Left lung (tissue), 10 donors: Measurements from ENCODE around the gene SWAP70. TPM values are rescaled to one million over a fixed set of nuclear protein-coding genes. Genes with fewer than 3 reads are reported as not detected.

Source experiments
- ATAC-seq: fragments of 200-7000 bp; cut with Tn5 transposase; one replicate; pipeline ENCODE4 v1.9.1; 2020; ENCODE audit warnings: moderate library complexity
- DNase-seq, 4 donors: peaks; one replicate each; pipeline ENCODE4 v3.0.0-alpha.2; 2013 to 2020
- H3K27ac ChIP-seq, 2 donors: fragments of 200-600 bp; sonication (generic) in 1 of 2; one replicate each; pipeline versions ENCODE4 v1.5.0 to v1.8.0; 2020 to 2021
- H3K27me3 ChIP-seq, 2 donors: fragments of 200-600 bp; sonication (generic) in 1 of 2; one replicate each; pipeline versions ENCODE4 v1.5.0 to v1.8.0; 2020 to 2021
- H3K36me3 ChIP-seq, 2 donors: fragments of 200-600 bp; sonication (generic) in 1 of 2; one replicate each; pipeline versions ENCODE4 v1.5.0 to v1.8.0; 2020 to 2021
- H3K4me1 ChIP-seq, 2 donors: fragments of 200-600 bp; one replicate each; pipeline ENCODE4 v1.8.0; 2021
- H3K4me3 ChIP-seq, 2 donors: fragments of 200-600 bp; sonication (generic) in 1 of 2; one replicate each; pipeline versions ENCODE4 v1.5.0 to v1.8.0; 2020 to 2021; ENCODE audit warnings: mild to moderate bottlenecking in 1 of 2
- H3K9me3 ChIP-seq, 2 donors: fragments of 200-600 bp; sonication (generic) in 1 of 2; one replicate each; pipeline versions ENCODE4 v1.5.0 to v1.8.0; 2020 to 2021
- CTCF ChIP-seq, 2 donors: fragments of 200-600 bp; sonication (generic) in 1 of 2; IDR thresholded peaks; one replicate each; pipeline versions ENCODE4 v1.5.0 to v1.8.0; 2021; ENCODE audit warnings: antibody characterized with exemption in 2 of 2
- intact Hi-C, 2 donors: fragments of 100-400 bp; cut with DNase I; formaldehyde crosslinking; loops; one replicate each; pipeline versions ENCODE4 v1.11.2 to v1.14.2; 2022
- polyA plus RNA-seq, 6 donors: library from polyadenylated mRNA; unstranded; fragments of 120-200 nt; gene quantifications; one replicate each; pipeline ENCODE4 v1.2.1, GENCODE V29; 2013; ENCODE audit not compliant: insufficient read length in 6 of 6
- total RNA-seq, 2 donors: library from RNA; stranded (reverse); fragmentation: NEBNext Ultra II Directional; extraction: Animal tissue kit (Norgen Biotek cat#: 25700); gene quantifications; one replicate each; pipeline ENCODE4 v1.2.1, GENCODE V29; 2021
- donor health status: DM: no; HTN: yes; CAD: no.
- donor health status: DM: no; HTN: no; CAD: no.

The SWAP70 gene
- total and polyA plus RNA-seq, 8 donors, result 20.5 to 50.8 (median 26.1) TPM

DNA sequence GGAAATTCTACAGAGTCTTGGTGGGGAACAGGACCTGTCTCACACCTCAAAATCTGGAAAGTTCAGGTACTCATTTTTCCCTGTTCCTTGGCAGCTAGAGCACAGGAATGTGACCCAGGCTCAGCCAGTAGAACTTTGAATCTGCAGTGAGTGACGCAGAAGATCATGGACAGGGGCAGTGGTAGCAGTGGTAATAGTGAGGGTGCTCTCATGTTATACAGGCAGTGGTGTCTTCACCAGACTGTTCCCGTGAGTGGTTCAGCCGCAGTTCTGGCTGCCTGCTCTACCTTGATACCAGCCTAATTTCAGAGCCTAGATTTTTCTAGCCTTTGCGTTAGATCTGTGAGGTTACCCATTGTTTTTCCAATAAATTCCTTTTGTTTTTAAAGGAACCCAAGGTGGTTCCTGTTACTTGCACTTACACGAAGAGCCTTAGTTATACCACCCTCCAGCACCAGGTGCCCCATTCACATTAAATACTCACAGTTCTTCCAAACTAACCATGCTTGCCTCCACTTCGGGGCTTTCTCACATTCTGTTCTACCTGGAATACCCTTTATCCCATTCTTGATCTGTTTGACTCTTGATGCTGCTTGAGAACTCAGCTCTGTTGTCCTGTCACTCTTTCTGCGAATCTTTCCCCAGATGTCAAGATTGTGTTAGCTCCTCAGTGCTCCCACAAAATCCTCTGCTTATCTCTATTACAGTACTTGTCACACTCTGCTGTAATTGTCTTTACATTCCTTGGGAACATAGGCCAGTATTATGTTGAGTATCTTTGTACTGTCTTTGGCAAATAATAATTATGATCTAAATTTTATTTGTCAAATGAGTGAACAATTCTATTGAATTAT is 47.8 kb downstream of the SWAP70 start:
- no peak for TF ChIP-seq CTCF (IDR thresholded peaks at IDR 0.05)
- DNase-seq (no peak), ATAC-seq (no peak)
- H3K4me3 ChIP-seq, result no peak overlapping the region
- peaks cover 0 to 35% of the 10 kb centered on the region in 2 donors for H3K4me1 ChIP-seq
- no peaks in the 10 kb centered on the region for H3K27me3 ChIP-seq
- no peak overlapping the region for H3K27ac ChIP-seq
- no peaks in the 10 kb centered on the region for H3K9me3 ChIP-seq
- peaks cover 0 to 11% of the 10 kb centered on the region in 2 donors for H3K36me3 ChIP-seq
- intact Hi-C loops, result no loop called here

DNA sequence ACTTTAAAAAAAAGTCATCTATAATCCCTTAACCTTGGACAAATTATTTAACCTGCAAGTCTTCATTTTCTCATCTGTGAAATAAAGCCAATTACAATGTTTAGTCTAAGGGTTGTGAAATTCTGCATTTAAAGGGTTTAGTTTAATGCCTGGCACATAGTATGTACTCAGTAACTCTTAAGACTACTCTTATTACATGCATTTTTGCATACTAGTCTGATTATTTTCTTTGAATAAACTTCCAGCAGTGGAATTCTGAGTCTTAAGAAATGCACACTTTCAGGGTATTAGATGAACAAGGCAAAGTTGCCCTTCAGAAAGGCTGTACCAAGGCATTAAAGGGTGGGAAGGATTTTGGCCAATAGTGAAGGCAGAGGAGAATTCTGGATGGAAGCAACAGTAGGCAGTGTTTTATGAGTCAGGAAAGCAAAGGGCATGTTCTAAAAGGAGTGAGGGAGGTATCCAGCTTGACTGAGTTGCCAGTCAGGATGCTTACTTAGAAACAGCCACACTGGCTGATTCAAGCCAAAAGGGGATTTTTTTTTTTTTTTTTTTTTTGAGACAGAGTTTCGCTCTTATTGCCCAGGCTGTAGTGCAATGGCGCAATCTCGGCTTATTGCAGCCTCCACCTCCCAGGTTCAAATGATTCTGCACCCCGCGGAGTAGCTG is 50.5 kb downstream of the SWAP70 start:
- TF ChIP-seq CTCF (IDR thresholded peaks at IDR 0.05), result no peak
- H3K4me3 ChIP-seq, result no peak overlapping the region
- DNase-seq, result no peak
- H3K4me1 ChIP-seq, result peaks cover 6 to 49% of the 10 kb centered on the region in 2 donors
- H3K27me3 ChIP-seq, result no peaks in the 10 kb centered on the region
- ATAC-seq, result no peak
- no peak overlapping the region for H3K27ac ChIP-seq
- intact Hi-C loops, result no loop called here
- peaks cover 0 to 11% of the 10 kb centered on the region in 2 donors for H3K36me3 ChIP-seq
- H3K9me3 ChIP-seq, result no peaks in the 10 kb centered on the region

- peak in 2 of 4 donors; percentile 26 to 42 for DNase-seq
- Histone ChIP-seq H3K27ac (peak overlapping the region; percentile 29 to 81), H3K27me3 (no peaks in the 10 kb centered on the region), H3K4me1 (peaks cover 16 to 54% of the 10 kb centered on the region in 2 donors), H3K4me3 (no peak overlapping the region), H3K36me3 (peaks cover 0 to 11% of the 10 kb centered on the region in 2 donors), H3K9me3 (no peaks in the 10 kb centered on the region)
- no peak for TF ChIP-seq CTCF (IDR thresholded peaks at IDR 0.05)
- intact Hi-C loops, result no loop called here
- peak; percentile 61 for ATAC-seq
Observed at GRCh38 chr11:9716275-9717039, 52.6 kb downstream of the SWAP70 start.

DNA sequence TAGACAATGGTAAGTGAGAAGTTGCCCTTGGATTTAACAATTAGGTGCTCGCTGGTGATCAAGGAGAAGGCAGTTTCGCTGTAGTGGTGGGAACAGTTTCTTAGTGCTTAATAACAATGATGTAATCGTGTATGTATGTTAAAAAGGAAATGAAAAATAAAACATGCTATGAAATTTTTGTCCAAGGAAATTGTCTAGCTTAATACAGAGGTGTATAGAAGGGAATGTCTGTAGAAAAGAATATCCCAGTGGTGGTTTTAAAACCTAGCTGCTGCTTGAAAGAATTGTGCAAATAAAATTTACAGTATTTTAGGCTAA is 53.1 kb downstream of the SWAP70 start:
- no peak for DNase-seq
- ATAC-seq, result no peak
- peak overlapping the region; percentile 29 to 81 for H3K27ac ChIP-seq

More for the DNA sequence above, 53.1 kb downstream of the SWAP70 start:
- no peaks in the 10 kb centered on the region for H3K27me3 ChIP-seq
- no peak overlapping the region for H3K4me3 ChIP-seq
- no peak for TF ChIP-seq CTCF (IDR thresholded peaks at IDR 0.05)
- no peaks in the 10 kb centered on the region for H3K9me3 ChIP-seq
- peaks cover 16 to 50% of the 10 kb centered on the region in 2 donors for H3K4me1 ChIP-seq
- H3K36me3 ChIP-seq, result peaks cover 0 to 11% of the 10 kb centered on the region in 2 donors
- intact Hi-C loops, result no loop called here
